Vagina (tissue), 2 donors: Measurements from ENCODE around the gene OR2V2.

Experiments used
- POLR2A ChIP-seq, 2 donors: fragments of 450-650 bp; IDR thresholded peaks; one replicate each; pipeline ENCODE4 v1.6.1; 2017; ENCODE audit warnings: antibody characterized with exemption in 2 of 2, mild to moderate bottlenecking in 2 of 2, moderate library complexity in 2 of 2
- POLR2AphosphoS5 ChIP-seq, 2 donors: sonication (generic); formaldehyde crosslinking; IDR thresholded peaks; one replicate each; pipeline ENCODE4 v1.9.0; 2017; ENCODE audit warnings: antibody characterized with exemption in 2 of 2, mild to moderate bottlenecking in 2 of 2, low read depth in 1 of 2; ENCODE audit not compliant: insufficient read depth in 1 of 2
- TF ChIP-seq, protein P1 (sequence below), 3 experiments: fragments of 450-650 bp in 2 of 3; fragments of 200-600 bp in 1 of 3; sonication (generic) in 1 of 3; IDR thresholded peaks; one replicate each; pipeline ENCODE4 v1.5.1; 2017 to 2019; ENCODE audit warnings: antibody characterized with exemption in 3 of 3, mild to moderate bottlenecking in 2 of 3, moderate library complexity in 2 of 3

DNA sequence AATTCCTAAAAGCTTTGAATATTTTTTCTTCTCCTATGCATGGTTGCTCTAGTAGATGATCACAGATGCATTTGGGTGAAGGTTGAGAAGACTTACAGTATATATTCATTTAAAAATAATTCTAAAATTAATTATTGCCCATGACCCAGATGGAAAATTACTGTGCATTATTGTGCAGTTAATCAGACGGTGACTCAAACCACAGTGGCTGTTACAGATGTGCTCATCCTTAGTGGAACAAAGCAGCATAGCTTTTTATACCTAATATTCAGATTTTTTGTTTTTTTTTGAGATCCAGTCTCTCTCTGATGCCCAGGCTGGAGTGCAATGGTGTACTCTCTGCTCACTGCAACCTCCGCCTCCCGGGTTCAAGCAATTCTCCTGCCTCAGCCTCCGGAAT lies 27.1 kb upstream of the OR2V2 start:
- TF ChIP-seq POLR2AphosphoS5 (IDR thresholded peaks at IDR 0.05; ENCODE audit: insufficient read depth in 1 of 2, low read depth in 1 of 2) (no peak), POLR2A (IDR thresholded peaks at IDR 0.05) (no peak)
- TF ChIP-seq, protein P1, sequence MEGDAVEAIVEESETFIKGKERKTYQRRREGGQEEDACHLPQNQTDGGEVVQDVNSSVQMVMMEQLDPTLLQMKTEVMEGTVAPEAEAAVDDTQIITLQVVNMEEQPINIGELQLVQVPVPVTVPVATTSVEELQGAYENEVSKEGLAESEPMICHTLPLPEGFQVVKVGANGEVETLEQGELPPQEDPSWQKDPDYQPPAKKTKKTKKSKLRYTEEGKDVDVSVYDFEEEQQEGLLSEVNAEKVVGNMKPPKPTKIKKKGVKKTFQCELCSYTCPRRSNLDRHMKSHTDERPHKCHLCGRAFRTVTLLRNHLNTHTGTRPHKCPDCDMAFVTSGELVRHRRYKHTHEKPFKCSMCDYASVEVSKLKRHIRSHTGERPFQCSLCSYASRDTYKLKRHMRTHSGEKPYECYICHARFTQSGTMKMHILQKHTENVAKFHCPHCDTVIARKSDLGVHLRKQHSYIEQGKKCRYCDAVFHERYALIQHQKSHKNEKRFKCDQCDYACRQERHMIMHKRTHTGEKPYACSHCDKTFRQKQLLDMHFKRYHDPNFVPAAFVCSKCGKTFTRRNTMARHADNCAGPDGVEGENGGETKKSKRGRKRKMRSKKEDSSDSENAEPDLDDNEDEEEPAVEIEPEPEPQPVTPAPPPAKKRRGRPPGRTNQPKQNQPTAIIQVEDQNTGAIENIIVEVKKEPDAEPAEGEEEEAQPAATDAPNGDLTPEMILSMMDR (IDR thresholded peaks at IDR 0.05): no peak
